Measurements from ENCODE around the gene TAF11L3. TPM values are rescaled to one million over a fixed set of nuclear protein-coding genes. Genes with fewer than 3 reads are reported as not detected.
"Not testable (repeated sequence)": the region's sequence is repeated elsewhere in the genome, so short reads cannot be mapped to it uniquely, and the experiment has no call there.

The TAF11L3 gene
- total RNA-seq, 4 donors from 2014 or later: not detected

GRCh38 chr5:17487174-17487512, 31.0 kb upstream of the TAF11L3 start:
- 93 to 96% methylated on average over 1 of the region's 1 CpG for WGBS, 2 donors
- intact Hi-C loops (cut with DNase I; ENCODE audit: low total_unique reads): no loop called here
- no peak overlapping the region for H3K4me3 ChIP-seq (ENCODE audit: low read depth, poor library complexity, severe bottlenecking)
- TF ChIP-seq CTCF (IDR thresholded peaks at IDR 0.05) (no peak), POLR2A (IDR thresholded peaks at IDR 0.05) (no peak)
- DNase-seq (ENCODE audit: low spot score in 2 of 2): no peak

GRCh38 chr5:17491257-17491656, 26.9 kb upstream of the TAF11L3 start:
- H3K4me3 ChIP-seq (ENCODE audit: low read depth, poor library complexity, severe bottlenecking); intact Hi-C loops (cut with DNase I; ENCODE audit: low total_unique reads); DNase-seq (ENCODE audit: low spot score in 2 of 2): not testable (repeated sequence)
- WGBS, 2 donors: 97 to 98% methylated on average over 22 to 23 of the region's 23 CpGs

GRCh38 chr5:17492770-17493169, 25.4 kb upstream of the TAF11L3 start:
- WGBS, 2 donors: 88 to 93% methylated on average over 3 of the region's 3 CpGs

GRCh38 chr5:17497446-17497845, 20.7 kb upstream of the TAF11L3 start:
- no peak overlapping the region for H3K4me3 ChIP-seq (ENCODE audit: low read depth, poor library complexity, severe bottlenecking)
- 80 to 83% methylated on average over 4 of the region's 4 CpGs for WGBS, 2 donors
- no peak for DNase-seq (ENCODE audit: low spot score in 2 of 2)
- TF ChIP-seq POLR2A (IDR thresholded peaks at IDR 0.05) (no peak), CTCF (IDR thresholded peaks at IDR 0.05) (no peak)
- intact Hi-C loops (cut with DNase I; ENCODE audit: low total_unique reads): no loop called here

More at GRCh38 chr5:17492770-17493169, 25.4 kb upstream of the TAF11L3 start:
- intact Hi-C loops (cut with DNase I; ENCODE audit: low total_unique reads): no loop called here
- TF ChIP-seq POLR2A (IDR thresholded peaks at IDR 0.05) (no peak), CTCF (IDR thresholded peaks at IDR 0.05) (no peak)
- no peak for DNase-seq (ENCODE audit: low spot score in 2 of 2)
- H3K4me3 ChIP-seq (ENCODE audit: low read depth, poor library complexity, severe bottlenecking): no peak overlapping the region

- intact Hi-C loops (cut with DNase I; ENCODE audit: low total_unique reads); DNase-seq (ENCODE audit: low spot score in 2 of 2); H3K4me3 ChIP-seq (ENCODE audit: low read depth, poor library complexity, severe bottlenecking): not testable (repeated sequence)
- 87 to 91% methylated on average over 8 of the region's 8 CpGs for WGBS, 2 donors
Observed at GRCh38 chr5:17497931-17498330, 20.2 kb upstream of the TAF11L3 start, which contains the start of gene TAF11L2. Gene TAF11L2 (plus strand): TSS chr5:17498231.

GRCh38 chr5:17511775-17512325, 6.3 kb upstream of the TAF11L3 start:
- WGBS, 2 donors: 92 to 97% methylated on average over 17 of the region's 17 CpGs
- H3K4me3 ChIP-seq (ENCODE audit: low read depth, poor library complexity, severe bottlenecking): no peak overlapping the region
- TF ChIP-seq CTCF (IDR thresholded peaks at IDR 0.05): no peak
- TF ChIP-seq POLR2A (IDR thresholded peaks at IDR 0.05): no peak
- no peak for DNase-seq (ENCODE audit: low spot score in 2 of 2)
- intact Hi-C loops (cut with DNase I; ENCODE audit: low total_unique reads): no loop called here

- 78 to 82% methylated on average over 11 to 12 of the region's 12 CpGs for WGBS, 2 donors
- intact Hi-C loops (cut with DNase I; ENCODE audit: low total_unique reads); H3K4me3 ChIP-seq (ENCODE audit: low read depth, poor library complexity, severe bottlenecking); DNase-seq (ENCODE audit: low spot score in 2 of 2): not testable (repeated sequence)
Observed at GRCh38 chr5:17517526-17517925, 641 bp upstream of the TAF11L3 start.

- 94 to 97% methylated on average over 8 to 10 of the region's 14 CpGs for WGBS, 2 donors
- DNase-seq (ENCODE audit: low spot score in 2 of 2); intact Hi-C loops (cut with DNase I; ENCODE audit: low total_unique reads); H3K4me3 ChIP-seq (ENCODE audit: low read depth, poor library complexity, severe bottlenecking): not testable (repeated sequence)
Observed at GRCh38 chr5:17519508-17519907, 1.3 kb downstream of the TAF11L3 start.

- DNase-seq (ENCODE audit: low spot score in 2 of 2); H3K4me3 ChIP-seq (ENCODE audit: low read depth, poor library complexity, severe bottlenecking); intact Hi-C loops (cut with DNase I; ENCODE audit: low total_unique reads): not testable (repeated sequence)
- WGBS, 2 donors: no CpG with 5 or more reads among the region's 15 CpGs
Observed at GRCh38 chr5:17521501-17521900, 3.3 kb downstream of the TAF11L3 start, which contains the start of gene TAF11L4. Gene TAF11L4 (plus strand): TSS chr5:17521801.

- H3K4me3 ChIP-seq (ENCODE audit: low read depth, poor library complexity, severe bottlenecking); intact Hi-C loops (cut with DNase I; ENCODE audit: low total_unique reads); DNase-seq (ENCODE audit: low spot score in 2 of 2): not testable (repeated sequence)
- no CpG with 5 or more reads among the region's 15 CpGs for WGBS, 2 donors
Observed at GRCh38 chr5:17524935-17525334, 6.8 kb downstream of the TAF11L3 start, which contains the start of gene TAF11L5. Gene TAF11L5 (plus strand): TSS chr5:17525235.

- WGBS, 2 donors: 92 to 95% methylated on average over 13 of the region's 17 CpGs
- intact Hi-C loops (cut with DNase I; ENCODE audit: low total_unique reads); H3K4me3 ChIP-seq (ENCODE audit: low read depth, poor library complexity, severe bottlenecking): not testable (repeated sequence)
- peak; percentile 55 to 91 for DNase-seq (ENCODE audit: low spot score in 2 of 2)
Observed at GRCh38 chr5:17526504-17526903, 8.3 kb downstream of the TAF11L3 start.
